Cardiac fibroblast (primary cell): Measurements from ENCODE around the gene FNDC4.

Experiments
- DNase-seq, 2 donors: peaks; one replicate each; pipeline versions ENCODE4 v3.0.0 to v3.0.0-alpha.2; 2010; ENCODE audit warnings: low read depth in 2 of 2
- H3K4me3 ChIP-seq, 2 donors: replicated peaks in 1 of 2; 1 replicate in 1 of 2; 2 replicates in 1 of 2; pipeline ENCODE4 v1.5.1; 2011; ENCODE audit warnings: low read depth in 2 of 2, low read length in 2 of 2, mild to moderate bottlenecking in 2 of 2, moderate library complexity in 1 of 2
- TF ChIP-seq, protein P1 (sequence below): IDR thresholded peaks from one replicate; pipeline ENCODE4 v1.5.1; 2011; ENCODE audit warnings: low read depth, mild to moderate bottlenecking, low read length, inconsistent platforms

FNDC4 gene

DNA sequence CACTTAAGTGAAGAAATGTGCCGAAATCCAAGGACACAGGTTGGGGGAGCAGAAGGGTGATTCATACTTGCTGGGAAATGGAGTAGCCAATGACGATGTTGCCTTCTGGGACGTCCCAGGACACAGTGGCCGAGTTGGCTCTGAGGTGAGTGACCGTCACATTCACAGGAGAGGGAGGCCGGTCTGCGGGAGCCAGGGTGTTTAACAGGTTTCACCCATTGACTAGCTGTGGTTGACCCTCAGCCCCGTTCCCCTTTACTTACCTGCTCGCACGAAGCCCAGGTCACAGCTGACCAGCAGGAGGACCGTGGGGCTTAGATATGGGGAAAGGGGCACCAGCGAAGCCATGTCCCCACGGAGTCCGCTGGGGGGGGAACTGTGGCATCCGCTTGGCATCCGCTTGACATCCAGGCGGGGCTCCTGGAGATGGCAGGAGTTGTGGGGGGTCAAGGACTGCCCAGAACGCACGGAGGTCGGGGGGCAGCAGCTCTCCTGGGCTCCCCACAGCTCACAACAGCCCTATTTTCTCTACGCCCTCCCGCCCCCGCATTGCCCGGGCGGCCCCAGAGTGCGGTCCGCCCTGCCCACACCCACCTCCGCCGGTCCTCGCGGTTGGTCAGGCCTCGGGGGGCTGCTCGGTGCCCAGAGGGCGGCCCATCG, 586 bp downstream of the FNDC4 start:
- peak; percentile 60 to 80 for DNase-seq
- H3K4me3 ChIP-seq = peak overlapping the region; percentile 68 to 69
- TF ChIP-seq, protein P1, sequence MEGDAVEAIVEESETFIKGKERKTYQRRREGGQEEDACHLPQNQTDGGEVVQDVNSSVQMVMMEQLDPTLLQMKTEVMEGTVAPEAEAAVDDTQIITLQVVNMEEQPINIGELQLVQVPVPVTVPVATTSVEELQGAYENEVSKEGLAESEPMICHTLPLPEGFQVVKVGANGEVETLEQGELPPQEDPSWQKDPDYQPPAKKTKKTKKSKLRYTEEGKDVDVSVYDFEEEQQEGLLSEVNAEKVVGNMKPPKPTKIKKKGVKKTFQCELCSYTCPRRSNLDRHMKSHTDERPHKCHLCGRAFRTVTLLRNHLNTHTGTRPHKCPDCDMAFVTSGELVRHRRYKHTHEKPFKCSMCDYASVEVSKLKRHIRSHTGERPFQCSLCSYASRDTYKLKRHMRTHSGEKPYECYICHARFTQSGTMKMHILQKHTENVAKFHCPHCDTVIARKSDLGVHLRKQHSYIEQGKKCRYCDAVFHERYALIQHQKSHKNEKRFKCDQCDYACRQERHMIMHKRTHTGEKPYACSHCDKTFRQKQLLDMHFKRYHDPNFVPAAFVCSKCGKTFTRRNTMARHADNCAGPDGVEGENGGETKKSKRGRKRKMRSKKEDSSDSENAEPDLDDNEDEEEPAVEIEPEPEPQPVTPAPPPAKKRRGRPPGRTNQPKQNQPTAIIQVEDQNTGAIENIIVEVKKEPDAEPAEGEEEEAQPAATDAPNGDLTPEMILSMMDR = no peak

DNA sequence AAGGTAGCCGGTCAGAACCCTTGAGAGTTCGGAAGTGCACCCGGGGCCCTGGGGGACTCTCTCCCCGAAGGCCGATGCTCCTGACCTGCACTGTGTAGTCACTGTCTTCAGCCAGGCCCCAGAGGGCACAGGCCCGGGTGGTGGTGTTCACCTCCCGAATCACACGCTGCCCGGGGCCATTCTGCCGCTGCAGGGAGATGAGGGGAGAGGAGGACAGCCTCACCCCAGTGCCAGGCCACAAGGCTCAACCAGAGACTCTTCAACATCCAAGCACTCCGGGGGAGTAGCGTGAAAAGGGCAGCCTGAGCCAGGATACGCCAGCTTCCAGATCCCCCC, 1.1 kb downstream of the FNDC4 start:
- H3K4me3 ChIP-seq = peak overlapping the region in 1 of 2 donors; percentile 68
- TF ChIP-seq, protein P1 = no peak
- DNase-seq = no peak

DNA sequence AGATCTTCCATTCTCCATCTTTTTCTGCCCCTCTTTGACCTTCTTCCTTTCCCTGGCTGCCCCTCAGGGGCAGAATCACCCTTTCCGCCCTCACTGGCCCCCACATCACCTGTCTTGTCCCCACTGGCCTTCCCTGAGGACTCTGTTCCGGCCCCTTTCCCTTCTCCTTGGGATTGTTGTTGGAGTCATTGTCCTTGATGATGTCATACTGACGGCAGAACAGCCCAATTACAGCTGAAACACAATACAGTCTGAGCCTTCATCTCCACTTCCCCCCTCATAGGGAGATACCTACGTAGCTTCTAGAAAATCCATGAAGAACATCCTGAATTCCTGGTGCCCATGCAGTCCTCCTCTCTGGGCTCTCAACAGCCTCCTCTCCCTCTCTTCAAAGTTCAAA, 2.4 kb downstream of the FNDC4 start:
- DNase-seq = no peak
- TF ChIP-seq, protein P1 = no peak
- no peak overlapping the region for H3K4me3 ChIP-seq

DNA sequence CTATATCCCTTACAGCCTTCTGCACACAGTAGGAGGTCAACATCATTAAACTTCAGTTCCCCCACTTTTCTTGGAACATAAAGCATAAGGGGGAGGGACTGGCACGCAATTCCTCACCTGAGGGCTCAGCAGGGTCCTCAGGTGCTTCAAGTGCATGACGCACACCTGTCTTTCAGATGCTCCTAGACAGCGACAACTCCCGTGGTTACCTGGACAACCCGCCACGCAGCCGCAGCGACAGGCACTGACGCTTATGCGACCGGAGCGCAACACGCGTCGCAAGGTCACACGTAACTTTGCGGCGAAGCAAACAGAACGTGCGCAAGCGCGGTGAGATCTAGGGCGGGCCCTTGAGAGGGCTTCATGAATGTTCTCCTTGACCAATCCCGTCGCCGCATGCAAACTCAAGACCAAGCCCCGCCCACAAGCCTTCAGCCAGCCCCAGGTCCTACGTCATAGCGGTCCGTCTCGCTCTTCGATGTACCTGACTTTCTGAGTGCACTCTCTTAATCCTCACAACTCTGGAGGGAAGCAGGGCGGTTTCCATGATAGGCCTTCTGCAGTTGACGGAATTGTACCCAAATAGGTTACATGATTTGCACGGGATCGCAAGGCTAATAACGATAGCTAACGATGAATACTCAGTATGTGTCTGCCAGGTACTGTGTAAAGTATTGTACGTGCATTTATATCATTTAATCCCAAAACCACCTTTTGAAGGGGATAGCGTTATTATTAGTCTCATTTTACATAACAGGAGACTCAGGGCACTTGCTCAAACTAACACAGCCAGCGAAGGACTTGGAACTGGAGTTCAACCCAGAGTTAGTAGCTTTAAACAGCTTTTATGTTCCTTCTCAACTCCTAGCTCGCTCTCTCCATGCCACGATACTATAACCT, 5.3 kb downstream of the FNDC4 start, which contains the start of gene IFT172:
IFT172 (minus strand) TSS at position 246 of the 900 bp plus-strand sequence; CDS start at position 156, 90 bp downstream.
- TF ChIP-seq, protein P1 = no peak
- H3K4me3 ChIP-seq = peak within 1 kb of the TSS; percentile 69 to 88
- peak; percentile 98 to 99 for DNase-seq

DNA sequence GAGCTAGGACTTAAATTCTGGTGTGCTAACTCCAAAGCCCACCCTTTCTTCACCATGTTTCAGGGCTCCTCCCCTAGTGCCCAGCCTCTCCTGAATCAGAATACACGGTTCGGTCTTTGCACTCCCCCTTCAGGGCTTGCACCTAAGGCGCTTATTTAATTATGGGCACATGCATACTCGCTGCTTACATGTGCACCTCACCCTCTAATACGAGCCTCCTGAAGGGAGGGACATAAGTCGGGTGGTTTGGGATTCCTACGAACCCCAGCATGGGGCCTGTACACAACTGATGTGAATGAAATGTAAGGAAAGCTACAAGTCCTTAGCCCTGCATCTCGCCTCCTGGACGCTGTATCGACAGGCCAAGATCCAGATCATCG, 5.9 kb downstream of the FNDC4 start:
- peak overlapping the region; percentile 69 to 88 for H3K4me3 ChIP-seq
- DNase-seq = peak in 1 of 2 donors; percentile 43
- TF ChIP-seq, protein P1 = no peak

DNA sequence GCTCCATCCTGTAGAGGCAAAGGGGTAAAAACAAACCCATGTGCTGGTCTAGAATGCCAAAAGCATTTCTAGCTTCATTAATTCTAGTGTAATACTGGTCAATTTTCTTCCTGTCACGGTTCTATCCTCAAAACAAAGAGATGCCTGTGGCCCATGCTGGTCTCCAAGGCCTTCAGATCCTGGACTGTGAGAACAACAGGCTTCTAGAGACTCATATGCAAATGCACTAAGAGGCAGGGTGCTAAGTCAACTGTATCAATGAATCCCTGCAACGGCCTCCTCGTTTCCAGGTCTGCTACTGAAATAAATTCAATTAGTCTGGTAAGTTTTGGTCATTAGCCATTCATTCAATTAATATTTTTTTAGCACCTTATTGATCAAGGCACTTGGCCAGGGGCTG, 9.5 kb downstream of the FNDC4 start:
- no peak overlapping the region for H3K4me3 ChIP-seq
- TF ChIP-seq, protein P1 = no peak
- no peak for DNase-seq
